Left ventricle myocardium superior (tissue), 1 donor: ENCODE measurements around the gene IPO7. TPM values are rescaled to one million over a fixed set of nuclear protein-coding genes. Genes with fewer than 3 reads are reported as not detected.

Source experiments
- ATAC-seq: fragments of 200-7000 bp; cut with Tn5 transposase; one replicate; pipeline ENCODE4 v1.9.1; 2020; ENCODE audit warnings: mild to moderate bottlenecking, moderate library complexity
- DNase-seq: peaks from one replicate; pipeline ENCODE4 v3.0.0-alpha.2; 2020
- intact Hi-C: fragments of 100-400 bp; cut with micrococcal nuclease; formaldehyde crosslinking; loops from one replicate; pipeline ENCODE4 v1.11.0; 2022
- total RNA-seq: library from RNA; stranded (reverse); fragmentation: NEBNext Ultra II Directional; extraction: Animal tissue kit (Norgen Biotek cat#: 25700); gene quantifications from one replicate; pipeline ENCODE4 v1.2.1, GENCODE V29; 2021
- donor health status: DM: no; HTN: yes; CAD: no; lungs with severe emphysema.

The IPO7 gene
- total RNA-seq, 1 donor from 2014 or later = 146 TPM

DNA sequence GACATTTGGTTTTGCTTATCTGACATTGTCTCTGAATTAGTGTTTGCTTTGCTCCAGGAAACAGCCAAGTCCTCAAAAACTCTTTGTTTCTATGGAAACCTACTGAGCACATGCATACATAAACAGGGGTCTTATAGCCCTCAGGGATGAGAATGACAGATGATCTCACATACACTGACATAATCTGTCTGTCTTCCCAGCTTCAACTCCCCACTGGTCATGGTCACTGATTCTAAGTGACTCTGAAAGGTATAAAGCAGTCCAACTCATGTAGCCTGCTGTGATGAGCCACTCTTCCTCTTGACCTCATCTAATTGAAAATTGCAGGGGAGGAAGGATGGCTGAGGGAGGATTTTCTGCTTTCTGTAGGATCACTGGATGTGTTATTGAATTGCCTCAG is 89.0 kb downstream of the IPO7 start:
- ATAC-seq = no peak
- intact Hi-C loops = no loop called here

DNA sequence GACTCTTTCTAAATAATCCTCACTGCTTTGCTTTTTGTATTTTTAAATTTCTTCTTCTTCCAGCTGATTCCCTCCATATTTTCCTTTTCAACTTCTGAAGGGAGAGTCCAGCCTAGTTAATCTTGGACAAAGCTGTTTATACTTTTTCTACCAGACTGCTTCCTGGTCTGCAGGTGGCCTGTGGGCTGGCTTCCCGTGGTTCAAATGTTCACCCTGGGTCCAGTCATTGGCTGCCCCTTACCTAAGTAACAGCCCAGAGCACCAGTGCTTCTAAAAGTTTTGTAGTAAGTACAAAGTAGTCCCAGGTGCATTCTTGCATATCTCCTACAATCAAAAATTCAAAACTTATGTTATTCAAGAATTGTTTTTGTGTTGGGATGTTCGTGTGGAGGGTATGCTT is 95.4 kb downstream of the IPO7 start:
- intact Hi-C loops = no loop called here
- ATAC-seq (no peak), DNase-seq (no peak)

More for the DNA sequence above, 89.0 kb downstream of the IPO7 start:
- no peak for DNase-seq

- DNase-seq (no peak), ATAC-seq (no peak)
- intact Hi-C loops = no loop called here
Observed at GRCh38 chr11:9489080-9489765, 104.8 kb downstream of the IPO7 start.

- intact Hi-C loops = no loop called here
- ATAC-seq = no peak
- DNase-seq = no peak
Observed at GRCh38 chr11:9490376-9490775, 105.9 kb downstream of the IPO7 start.

DNA sequence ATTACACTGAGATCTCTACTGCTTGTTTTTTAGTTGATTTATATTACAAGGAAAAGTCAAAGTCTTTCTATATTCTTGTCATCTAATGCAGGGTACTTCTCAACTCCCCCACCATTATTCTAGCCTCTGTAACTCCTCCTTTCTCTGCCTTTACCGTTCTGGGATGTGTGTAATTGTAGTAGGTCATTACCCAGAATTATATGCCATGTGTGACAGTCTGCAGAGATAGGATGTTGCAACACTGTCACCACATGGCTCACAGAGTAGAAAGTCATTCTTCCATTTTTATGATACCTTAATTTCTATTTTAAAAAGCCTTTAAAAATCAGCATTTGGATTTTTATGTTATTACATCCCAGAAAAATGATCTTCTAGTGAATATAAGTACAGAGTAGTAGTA is 109.0 kb downstream of the IPO7 start:
- intact Hi-C loops = no loop called here
- no peak for ATAC-seq

GRCh38 chr11:9494316-9494715 is 109.9 kb downstream of the IPO7 start:
- ATAC-seq (no peak), DNase-seq (no peak)
- intact Hi-C loops = no loop called here

More for the DNA sequence above, 109.0 kb downstream of the IPO7 start:
- DNase-seq = no peak

GRCh38 chr11:9495803-9496514 is 111.5 kb downstream of the IPO7 start:
- ATAC-seq (no peak), DNase-seq (no peak)
- intact Hi-C loops = no loop called here

Other genes starting within 250 kb of the IPO7 start
- gene DENND5A, start 119.3 kb upstream of the IPO7 start, total RNA-seq = 121 TPM
- gene TMEM41B, start 70.1 kb upstream of the IPO7 start, total RNA-seq = 25.5 TPM
- 22.4 TPM for gene ZNF143, start 76.4 kb downstream of the IPO7 start, total RNA-seq
- gene WEE1, start 189.0 kb downstream of the IPO7 start, total RNA-seq = 38.3 TPM